Skeletal muscle tissue (tissue), 4 donors: Measurements from ENCODE around the gene MARK1. TPM values are rescaled to one million over a fixed set of nuclear protein-coding genes. Genes with fewer than 3 reads are reported as not detected.

Experiments
- H3K27ac ChIP-seq: one replicate; pipeline ENCODE4 v1.7.0; 2013; ENCODE audit warnings: mild to moderate bottlenecking, low read depth, low read length, inconsistent platforms
- H3K27me3 ChIP-seq, 3 donors: one replicate each; pipeline ENCODE4 v1.7.0; 2013; ENCODE audit warnings: low read length in 3 of 3; ENCODE audit not compliant: control insufficient read depth in 3 of 3, insufficient read depth in 3 of 3
- H3K36me3 ChIP-seq, 3 donors: one replicate each; pipeline ENCODE4 v1.7.0; 2013; ENCODE audit warnings: low read length in 3 of 3; ENCODE audit not compliant: control insufficient read depth in 3 of 3, insufficient read depth in 3 of 3
- H3K4me1 ChIP-seq, 3 donors: one replicate each; pipeline ENCODE4 v1.7.0; 2013; ENCODE audit warnings: low read length in 3 of 3, mild to moderate bottlenecking in 3 of 3; ENCODE audit not compliant: control insufficient read depth in 3 of 3, insufficient read depth in 3 of 3
- H3K4me3 ChIP-seq, 3 donors: one replicate each; pipeline ENCODE4 v1.7.0; 2013; ENCODE audit warnings: low read length in 3 of 3
- H3K9ac ChIP-seq, 3 donors: one replicate each; pipeline ENCODE4 v1.7.0; 2013; ENCODE audit warnings: low read length in 3 of 3, mild to moderate bottlenecking in 3 of 3, moderate library complexity in 2 of 3, low read depth in 1 of 3
- H3K9me3 ChIP-seq, 3 donors: one replicate each; pipeline ENCODE4 v1.7.0; 2013; ENCODE audit warnings: low read length in 3 of 3; ENCODE audit not compliant: control insufficient read depth in 3 of 3
- total RNA-seq: library from RNA; depleted of rRNA; stranded (reverse); fragments of >200 nt; gene quantifications from one replicate; pipeline ENCODE4 v1.2.3, GENCODE V29; 2014
- donor health status: Osteomylitis.

Gene MARK1
- total RNA-seq, 1 donor from 2014 or later: 9.9 TPM

- no peaks in the 10 kb centered on the region for H3K36me3 ChIP-seq
- H3K4me3 ChIP-seq: peak overlapping the region; percentile 72 to 80 (median 78)
- H3K27me3 ChIP-seq: peaks cover 0 to 12% (median 5%) of the 10 kb centered on the region in 3 donors
- H3K4me1 ChIP-seq: peaks cover 4 to 8% (median 7%) of the 10 kb centered on the region in 3 donors
- peak overlapping the region; percentile 45 for H3K27ac ChIP-seq
- H3K9ac ChIP-seq: peak overlapping the region; percentile 26 to 89 (median 75)
- no peaks in the 10 kb centered on the region for H3K9me3 ChIP-seq
Measured at GRCh38 chr1:220527279-220527907, 543 bp upstream of the MARK1 start.

DNA sequence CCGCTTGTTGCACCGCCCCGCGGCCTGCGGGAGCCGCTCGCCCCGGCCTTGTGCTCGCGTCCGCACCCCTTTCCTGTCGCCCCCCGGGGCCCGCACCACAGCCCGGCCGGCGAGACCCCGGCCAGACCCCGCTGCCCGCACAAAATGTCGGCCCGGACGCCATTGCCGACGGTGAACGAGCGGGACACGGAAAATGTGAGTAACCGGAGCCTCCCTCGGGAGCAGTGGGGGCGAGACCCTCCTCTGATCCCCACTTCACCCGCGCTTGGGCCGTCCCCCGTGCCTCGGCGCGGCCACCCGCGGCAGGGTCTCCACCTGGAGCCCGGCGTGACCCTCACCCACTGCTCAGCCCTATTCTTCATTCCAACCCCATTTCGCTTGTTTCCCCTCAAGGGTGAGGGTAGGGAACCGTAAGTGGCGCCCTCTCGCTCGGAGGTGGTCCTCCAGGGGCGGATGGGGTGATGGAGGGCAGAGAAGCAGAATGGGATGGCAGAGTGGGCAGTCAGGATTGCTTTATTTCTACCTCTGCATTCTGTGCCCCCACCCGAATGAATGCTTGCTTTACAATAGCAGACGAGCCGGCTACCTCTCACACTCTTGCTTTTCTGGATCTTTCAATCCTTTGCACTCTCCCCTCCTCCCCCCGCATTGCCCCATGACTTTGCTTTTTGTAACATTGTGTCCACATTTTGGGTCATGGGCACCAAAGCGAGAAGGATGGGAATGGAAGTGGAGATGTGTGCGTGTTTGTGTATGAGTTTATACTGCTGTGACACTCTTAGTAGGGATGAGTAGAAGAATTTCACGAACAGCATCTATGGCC lies 954 bp downstream of the MARK1 start:
- peaks cover 0 to 3% (median 0%) of the 10 kb centered on the region in 3 donors for H3K9me3 ChIP-seq
- peaks cover 0 to 8% (median 5%) of the 10 kb centered on the region in 3 donors for H3K27me3 ChIP-seq
- H3K9ac ChIP-seq: peak overlapping the region; percentile 80 to 89 (median 81)
- peaks cover 4 to 8% (median 7%) of the 10 kb centered on the region in 3 donors for H3K4me1 ChIP-seq
- H3K36me3 ChIP-seq: no peaks in the 10 kb centered on the region
- peak overlapping the region; percentile 68 for H3K27ac ChIP-seq
- H3K4me3 ChIP-seq: peak overlapping the region; percentile 75 to 86 (median 78)

DNA sequence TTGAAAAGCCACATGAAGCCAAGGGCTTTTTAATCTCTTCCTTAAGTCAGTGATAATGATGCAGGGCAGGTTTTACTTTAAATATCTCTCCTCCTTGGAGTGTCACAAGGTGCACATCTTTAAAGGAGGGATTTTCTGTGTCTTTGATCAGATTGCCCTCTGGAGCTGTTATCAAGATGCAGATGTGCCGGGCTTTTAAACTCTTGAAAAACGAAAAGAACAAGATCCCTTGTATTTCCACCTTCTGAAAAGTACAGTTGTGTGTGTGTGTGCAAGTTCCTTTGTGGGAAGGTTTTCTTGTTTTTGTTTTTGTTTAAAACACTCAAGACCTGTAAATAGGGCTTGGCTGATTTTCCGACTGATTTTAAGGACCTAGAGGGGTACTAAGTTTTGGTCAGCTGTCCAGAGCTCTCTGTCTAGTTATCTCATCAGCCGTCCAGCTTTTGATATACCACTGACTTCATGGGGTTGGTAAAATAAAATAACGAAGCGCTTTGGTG lies 1.6 kb downstream of the MARK1 start:
- Histone ChIP-seq H3K27ac (no peak overlapping the region), H3K4me3 (peak overlapping the region; percentile 75 to 86 (median 78)), H3K36me3 (no peaks in the 10 kb centered on the region), H3K27me3 (peaks cover 0 to 8% (median 5%) of the 10 kb centered on the region in 3 donors), H3K4me1 (peaks cover 4 to 8% (median 7%) of the 10 kb centered on the region in 3 donors), H3K9ac (peak overlapping the region in 2 of 3 donors; percentile 80 to 89), H3K9me3 (peaks cover 0 to 3% (median 0%) of the 10 kb centered on the region in 3 donors)

GRCh38 chr1:220533504-220534109 lies 5.7 kb downstream of the MARK1 start:
- Histone ChIP-seq H3K27ac (no peak overlapping the region), H3K4me3 (no peak overlapping the region), H3K9ac (no peak overlapping the region), H3K4me1 (peaks cover 0 to 7% (median 6%) of the 10 kb centered on the region in 3 donors), H3K9me3 (peaks cover 0 to 3% (median 0%) of the 10 kb centered on the region in 3 donors), H3K27me3 (peaks cover 0 to 8% (median 0%) of the 10 kb centered on the region in 3 donors), H3K36me3 (no peaks in the 10 kb centered on the region)

DNA sequence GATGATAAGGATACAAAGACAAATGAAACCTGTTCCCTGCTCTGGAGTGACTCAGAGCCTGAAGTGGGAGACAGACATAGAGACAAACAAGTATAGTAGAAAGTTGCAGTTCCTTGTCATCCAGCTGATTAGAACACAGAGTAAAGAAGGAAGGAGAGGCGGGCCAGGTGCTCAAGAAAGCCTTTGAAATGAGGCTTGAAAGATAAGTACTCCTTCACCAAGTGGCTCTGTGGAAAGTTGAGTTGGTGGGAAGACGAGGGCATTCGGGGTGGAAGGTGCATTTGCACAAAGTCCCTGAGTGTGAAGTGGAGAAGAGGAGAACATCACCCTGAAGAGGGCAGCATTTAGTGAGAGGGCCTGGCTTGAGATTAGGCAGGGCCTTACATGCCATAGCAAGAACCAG lies 17.0 kb downstream of the MARK1 start:
- H3K27ac ChIP-seq: no peak overlapping the region
- no peaks in the 10 kb centered on the region for H3K9me3 ChIP-seq
- H3K9ac ChIP-seq: no peak overlapping the region
- no peaks in the 10 kb centered on the region for H3K27me3 ChIP-seq
- H3K36me3 ChIP-seq: no peaks in the 10 kb centered on the region
- H3K4me3 ChIP-seq: no peak overlapping the region
- no peaks in the 10 kb centered on the region for H3K4me1 ChIP-seq

DNA sequence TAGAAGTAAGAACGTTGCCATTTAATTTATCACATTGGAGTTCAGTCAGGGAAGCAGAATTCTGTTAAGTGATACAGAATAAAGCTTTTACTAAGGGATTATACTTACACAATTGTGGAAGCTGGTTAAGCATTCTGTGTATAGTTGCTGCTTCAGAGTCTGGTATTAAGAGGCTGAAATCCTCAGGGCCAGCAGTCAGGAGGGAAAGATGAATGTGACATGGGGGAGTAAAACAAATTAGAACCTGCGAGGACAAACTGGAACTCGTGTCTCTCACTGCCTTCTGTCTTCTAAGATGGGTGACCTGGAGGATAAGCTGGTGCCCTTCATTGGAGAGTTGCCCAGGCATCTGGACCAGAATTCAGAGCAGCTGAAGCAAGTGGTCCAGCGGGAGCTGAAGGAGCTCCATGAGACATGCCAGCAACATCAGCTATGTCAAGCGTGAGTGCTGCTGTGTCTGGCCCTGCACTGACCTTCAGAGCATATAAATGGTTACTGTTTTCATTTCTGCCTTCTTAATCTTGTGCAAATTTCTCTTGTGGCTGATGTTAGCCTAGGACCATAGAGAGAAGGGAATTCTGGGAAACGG lies 23.0 kb downstream of the MARK1 start:
- Histone ChIP-seq H3K27me3 (no peaks in the 10 kb centered on the region), H3K9me3 (no peaks in the 10 kb centered on the region), H3K4me1 (no peaks in the 10 kb centered on the region), H3K36me3 (no peaks in the 10 kb centered on the region), H3K4me3 (no peak overlapping the region), H3K27ac (no peak overlapping the region), H3K9ac (no peak overlapping the region)

DNA sequence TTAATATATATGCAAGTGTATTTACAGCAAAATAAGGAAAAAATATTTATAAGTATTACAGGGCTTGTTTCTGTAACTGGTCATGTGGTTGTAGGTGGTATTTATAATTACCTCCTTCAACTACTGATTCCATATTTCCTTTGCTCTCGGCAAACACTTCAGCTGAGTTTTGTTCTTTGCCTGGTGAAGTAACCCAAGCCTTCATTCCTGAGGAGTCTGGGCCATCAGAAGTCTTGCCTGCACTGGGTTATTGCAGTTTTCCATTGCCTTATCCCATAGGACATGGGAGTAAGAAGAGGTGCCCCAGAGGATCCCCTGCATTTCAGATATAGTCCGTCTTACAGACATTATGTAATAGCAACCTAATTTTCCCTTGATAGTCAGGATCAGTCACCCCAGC lies 23.8 kb downstream of the MARK1 start:
- no peaks in the 10 kb centered on the region for H3K27me3 ChIP-seq
- H3K36me3 ChIP-seq: no peaks in the 10 kb centered on the region
- H3K4me3 ChIP-seq: no peak overlapping the region
- H3K27ac ChIP-seq: no peak overlapping the region
- no peak overlapping the region for H3K9ac ChIP-seq
- no peaks in the 10 kb centered on the region for H3K4me1 ChIP-seq
- H3K9me3 ChIP-seq: no peaks in the 10 kb centered on the region

DNA sequence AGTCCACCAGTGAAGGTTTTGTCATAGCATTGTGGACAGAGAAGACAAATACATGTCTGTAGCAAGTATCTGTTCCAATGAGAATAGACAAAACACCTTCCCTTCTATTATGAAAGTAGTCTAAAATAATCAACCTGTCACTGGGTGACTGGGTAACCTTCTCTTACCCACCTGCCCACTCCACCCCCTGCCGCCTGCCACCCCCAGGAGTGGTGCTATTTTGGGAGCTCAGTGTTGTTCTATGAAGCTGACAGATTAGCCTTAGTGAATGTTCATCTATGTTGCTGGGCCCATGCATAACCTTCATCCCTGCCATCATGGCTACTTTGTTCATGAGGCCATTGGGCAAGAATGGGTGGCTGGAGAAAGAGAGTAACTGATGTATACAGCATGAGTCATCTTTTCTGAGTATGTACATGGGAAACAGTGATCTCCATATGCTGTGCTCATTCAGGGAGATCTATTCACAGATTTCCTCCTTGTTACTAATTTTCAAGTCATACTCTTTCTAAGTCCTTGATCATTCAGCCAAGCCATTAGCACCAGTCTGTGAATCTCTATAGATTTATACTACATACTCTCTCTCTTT lies 24.8 kb downstream of the MARK1 start:
- no peaks in the 10 kb centered on the region for H3K9me3 ChIP-seq
- no peak overlapping the region for H3K27ac ChIP-seq
- no peaks in the 10 kb centered on the region for H3K27me3 ChIP-seq
- no peak overlapping the region for H3K9ac ChIP-seq
- no peaks in the 10 kb centered on the region for H3K4me1 ChIP-seq
- no peaks in the 10 kb centered on the region for H3K36me3 ChIP-seq
- no peak overlapping the region for H3K4me3 ChIP-seq

DNA sequence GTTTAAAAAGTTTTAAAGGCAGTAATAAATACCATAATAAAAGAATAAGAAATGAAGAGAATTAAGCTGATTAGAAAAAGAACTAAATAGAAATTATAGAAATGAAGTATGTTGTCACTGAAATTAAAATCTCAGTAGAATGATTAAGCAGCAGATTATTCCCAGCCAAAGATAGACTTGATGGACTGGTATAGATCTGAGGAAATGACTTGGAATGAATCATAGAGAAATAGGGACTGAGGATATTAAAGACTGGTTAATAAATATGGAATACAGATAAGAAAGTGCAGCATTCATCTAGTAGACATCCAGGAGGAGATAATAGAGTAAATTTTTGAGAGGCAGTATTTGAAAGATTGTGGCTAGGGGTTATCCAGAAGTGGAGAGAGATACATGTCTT lies 28.7 kb downstream of the MARK1 start:
- Histone ChIP-seq H3K36me3 (no peaks in the 10 kb centered on the region), H3K4me3 (no peak overlapping the region), H3K9ac (no peak overlapping the region)

More for the DNA sequence above, 28.7 kb downstream of the MARK1 start:
- Histone ChIP-seq H3K27me3 (no peaks in the 10 kb centered on the region), H3K4me1 (no peaks in the 10 kb centered on the region), H3K9me3 (no peaks in the 10 kb centered on the region), H3K27ac (no peak overlapping the region)
